Muscle of back (tissue), 11 donors: ENCODE results near the gene CCR5. TPM values are rescaled to one million over a fixed set of nuclear protein-coding genes. Genes with fewer than 3 reads are reported as not detected.

ENCODE experiments used
- DNase-seq, 3 donors: peaks; one replicate each; pipeline versions ENCODE4 v3.0.0 to v3.0.0-alpha.2; 2013
- polyA plus RNA-seq, 10 donors: library from polyadenylated mRNA; unstranded; fragments of 120-200 nt; gene quantifications; one replicate each; pipeline ENCODE4 v1.2.1, GENCODE V29; 2013; ENCODE audit not compliant: insufficient read length in 10 of 10

Gene CCR5
- polyA plus RNA-seq, 10 donors, result 0.13 to 1.3 (median 0.42) TPM

- DNase-seq, result no peak
These were observed 12.3 kb upstream of the CCR5 start for GRCh38 chr3:46358466-46358865.

- peak; percentile 30 to 49 (median 42) for DNase-seq
These were observed 10.8 kb upstream of the CCR5 start for GRCh38 chr3:46359733-46360493.

GRCh38 chr3:46360907-46361306 lies 9.8 kb upstream of the CCR5 start:
- DNase-seq, result no peak

DNA sequence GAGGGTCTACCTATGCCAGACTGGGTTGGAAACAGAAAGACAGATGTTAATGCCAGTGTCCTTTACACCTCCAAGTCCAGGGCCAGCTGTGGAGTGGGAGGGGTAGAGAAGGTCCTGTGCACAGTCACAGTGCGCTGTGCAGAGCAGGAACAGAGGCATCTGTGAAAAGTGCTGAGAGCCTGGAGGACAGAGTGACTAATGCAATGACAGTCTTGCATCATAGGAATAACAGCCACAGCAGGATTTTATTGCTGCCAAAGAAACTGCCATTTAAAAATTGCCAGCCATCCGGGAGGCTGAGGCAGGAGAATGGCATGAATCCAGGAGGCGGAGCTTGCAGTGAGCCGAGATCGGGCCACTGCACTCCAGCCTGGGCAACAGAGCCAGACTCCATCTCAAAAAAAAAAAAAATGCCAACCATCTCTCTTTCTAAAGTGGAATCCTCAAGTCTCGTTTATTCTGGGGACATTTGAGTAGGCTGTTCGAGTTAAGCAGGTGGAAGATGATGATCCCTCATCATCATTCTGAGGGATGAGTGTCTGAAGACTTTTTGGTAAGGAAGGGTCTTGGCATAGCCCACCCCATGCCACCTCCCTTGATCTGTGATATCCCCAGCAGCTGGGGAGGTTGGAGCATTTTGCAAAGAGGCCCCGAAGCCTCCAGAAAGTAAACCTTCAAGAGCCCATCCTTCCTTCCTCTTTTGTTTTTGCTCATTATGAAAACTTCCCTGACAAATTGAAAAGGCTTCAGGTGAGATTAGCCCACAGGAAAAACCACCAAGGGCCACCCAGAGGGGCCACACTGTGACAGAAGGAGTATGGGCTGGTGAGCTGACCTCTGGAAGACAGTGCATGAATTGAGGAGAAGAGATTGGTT lies 9.1 kb upstream of the CCR5 start:
- DNase-seq, result no peak

GRCh38 chr3:46365041-46365440 lies 5.7 kb upstream of the CCR5 start:
- DNase-seq, result no peak

GRCh38 chr3:46365737-46366524 lies 4.8 kb upstream of the CCR5 start:
- DNase-seq, result no peak

DNA sequence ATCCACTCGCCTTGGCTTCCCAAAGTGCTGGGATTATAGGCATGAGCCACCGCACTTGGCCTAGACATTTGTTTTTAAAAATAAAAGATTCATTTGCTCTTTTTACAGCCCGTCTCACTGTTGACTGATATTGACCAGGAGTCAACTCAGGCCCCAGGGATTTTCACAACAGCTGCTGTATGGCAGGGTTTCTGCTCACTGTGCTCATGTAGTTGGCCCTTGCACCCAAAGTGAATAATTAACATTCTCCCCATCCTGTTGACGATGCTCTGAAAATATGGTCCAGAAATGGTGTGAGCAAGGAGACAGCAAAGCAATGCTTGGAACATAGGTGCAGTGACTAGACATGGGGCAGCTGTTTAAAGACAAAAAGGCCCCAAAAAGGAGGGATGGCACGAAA lies 2.9 kb upstream of the CCR5 start:
- no peak for DNase-seq

GRCh38 chr3:46368569-46368968 lies 2.2 kb upstream of the CCR5 start:
- peak in 2 of 3 donors; percentile 31 to 45 for DNase-seq

DNA sequence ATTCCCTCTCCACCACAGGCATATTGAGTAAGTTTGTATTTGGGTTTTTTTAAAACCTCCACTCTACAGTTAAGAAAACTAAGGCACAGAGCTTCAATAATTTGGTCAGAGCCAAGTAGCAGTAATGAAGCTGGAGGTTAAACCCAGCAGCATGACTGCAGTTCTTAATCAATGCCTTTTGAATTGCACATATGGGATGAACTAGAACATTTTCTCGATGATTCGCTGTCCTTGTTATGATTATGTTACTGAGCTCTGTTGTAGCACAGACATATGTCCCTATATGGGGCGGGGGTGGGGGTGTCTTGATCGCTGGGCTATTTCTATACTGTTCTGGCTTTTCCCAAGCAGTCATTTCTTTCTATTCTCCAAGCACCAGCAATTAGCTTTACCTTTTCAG lies 1.6 kb upstream of the CCR5 start:
- DNase-seq, result no peak

DNA sequence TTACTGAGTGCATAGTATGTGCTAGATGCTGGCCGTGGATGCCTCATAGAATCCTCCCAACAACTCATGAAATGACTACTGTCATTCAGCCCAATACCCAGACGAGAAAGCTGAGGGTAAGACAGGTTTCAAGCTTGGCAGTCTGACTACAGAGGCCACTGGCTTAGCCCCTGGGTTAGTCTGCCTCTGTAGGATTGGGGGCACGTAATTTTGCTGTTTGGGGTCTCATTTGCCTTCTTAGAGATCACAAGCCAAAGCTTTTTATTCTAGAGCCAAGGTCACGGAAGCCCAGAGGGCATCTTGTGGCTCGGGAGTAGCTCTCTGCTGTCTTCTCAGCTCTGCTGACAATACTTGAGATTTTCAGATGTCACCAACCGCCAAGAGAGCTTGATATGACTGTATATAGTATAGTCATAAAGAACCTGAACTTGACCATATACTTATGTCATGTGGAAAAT lies 1.0 kb upstream of the CCR5 start:
- DNase-seq, result no peak

DNA sequence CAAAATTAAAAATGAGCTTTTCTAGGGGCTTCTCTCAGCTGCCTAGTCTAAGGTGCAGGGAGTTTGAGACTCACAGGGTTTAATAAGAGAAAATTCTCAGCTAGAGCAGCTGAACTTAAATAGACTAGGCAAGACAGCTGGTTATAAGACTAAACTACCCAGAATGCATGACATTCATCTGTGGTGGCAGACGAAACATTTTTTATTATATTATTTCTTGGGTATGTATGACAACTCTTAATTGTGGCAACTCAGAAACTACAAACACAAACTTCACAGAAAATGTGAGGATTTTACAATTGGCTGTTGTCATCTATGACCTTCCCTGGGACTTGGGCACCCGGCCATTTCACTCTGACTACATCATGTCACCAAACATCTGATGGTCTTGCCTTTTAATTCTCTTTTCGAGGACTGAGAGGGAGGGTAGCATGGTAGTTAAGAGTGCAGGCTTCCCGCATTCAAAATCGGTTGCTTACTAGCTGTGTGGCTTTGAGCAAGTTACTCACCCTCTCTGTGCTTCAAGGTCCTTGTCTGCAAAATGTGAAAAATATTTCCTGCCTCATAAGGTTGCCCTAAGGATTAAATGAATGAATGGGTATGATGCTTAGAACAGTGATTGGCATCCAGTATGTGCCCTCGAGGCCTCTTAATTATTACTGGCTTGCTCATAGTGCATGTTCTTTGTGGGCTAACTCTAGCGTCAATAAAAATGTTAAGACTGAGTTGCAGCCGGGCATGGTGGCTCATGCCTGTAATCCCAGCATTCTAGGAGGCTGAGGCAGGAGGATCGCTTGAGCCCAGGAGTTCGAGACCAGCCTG lies 984 bp downstream of the CCR5 start:
- DNase-seq, result no peak

GRCh38 chr3:46372492-46373359 lies 2.0 kb downstream of the CCR5 start:
- no peak for DNase-seq

GRCh38 chr3:46374755-46375154 lies 4.0 kb downstream of the CCR5 start:
- no peak for DNase-seq

DNA sequence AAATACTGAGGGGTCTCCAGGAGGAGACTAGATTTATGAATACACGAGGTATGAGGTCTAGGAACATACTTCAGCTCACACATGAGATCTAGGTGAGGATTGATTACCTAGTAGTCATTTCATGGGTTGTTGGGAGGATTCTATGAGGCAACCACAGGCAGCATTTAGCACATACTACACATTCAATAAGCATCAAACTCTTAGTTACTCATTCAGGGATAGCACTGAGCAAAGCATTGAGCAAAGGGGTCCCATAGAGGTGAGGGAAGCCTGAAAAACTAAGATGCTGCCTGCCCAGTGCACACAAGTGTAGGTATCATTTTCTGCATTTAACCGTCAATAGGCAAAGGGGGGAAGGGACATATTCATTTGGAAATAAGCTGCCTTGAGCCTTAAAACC lies 4.5 kb downstream of the CCR5 start:
- DNase-seq, result no peak

DNA sequence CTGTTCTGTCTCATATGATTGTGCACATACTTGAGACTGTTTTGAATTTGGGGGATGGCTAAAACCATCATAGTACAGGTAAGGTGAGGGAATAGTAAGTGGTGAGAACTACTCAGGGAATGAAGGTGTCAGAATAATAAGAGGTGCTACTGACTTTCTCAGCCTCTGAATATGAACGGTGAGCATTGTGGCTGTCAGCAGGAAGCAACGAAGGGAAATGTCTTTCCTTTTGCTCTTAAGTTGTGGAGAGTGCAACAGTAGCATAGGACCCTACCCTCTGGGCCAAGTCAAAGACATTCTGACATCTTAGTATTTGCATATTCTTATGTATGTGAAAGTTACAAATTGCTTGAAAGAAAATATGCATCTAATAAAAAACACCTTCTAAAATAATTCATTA lies 5.1 kb downstream of the CCR5 start:
- DNase-seq, result no peak

DNA sequence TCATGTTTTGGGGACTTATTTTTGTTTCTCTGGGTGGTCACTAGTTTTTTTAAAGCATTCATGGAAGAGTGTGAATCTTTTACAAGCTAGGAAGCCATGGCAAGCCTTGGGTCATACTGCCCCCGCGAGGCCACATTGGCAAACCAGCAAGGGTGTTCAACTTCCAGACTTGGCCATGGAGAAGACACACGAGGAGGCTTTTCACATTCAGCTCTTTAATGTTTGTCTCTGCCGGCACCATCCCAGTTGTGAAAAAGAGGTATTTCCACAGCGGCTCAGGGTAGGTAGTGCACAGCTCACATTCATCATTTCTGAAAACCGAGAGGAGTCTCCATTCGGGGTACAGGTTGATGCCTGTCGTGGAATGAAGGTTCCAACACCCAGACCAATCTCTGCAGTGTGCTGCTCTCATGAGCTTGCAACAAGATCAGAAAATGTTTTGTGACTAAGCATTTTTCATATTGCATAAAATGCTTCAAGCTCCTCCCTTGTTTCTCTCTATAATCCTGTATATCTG lies 7.7 kb downstream of the CCR5 start:
- peak in 2 of 3 donors; percentile 44 to 59 for DNase-seq

- no peak for DNase-seq
These were observed 9.9 kb downstream of the CCR5 start for GRCh38 chr3:46380471-46381221.

GRCh38 chr3:46381625-46382024 lies 10.9 kb downstream of the CCR5 start:
- DNase-seq, result no peak
